ENCODE measurements around the gene SLCO4A1.

GRCh38 chr20:62633598-62634329, 8.5 kb upstream of the SLCO4A1 start:
- no peak for TF ChIP-seq POLR2A (IDR thresholded peaks at IDR 0.05)
- TF ChIP-seq, protein P1, sequence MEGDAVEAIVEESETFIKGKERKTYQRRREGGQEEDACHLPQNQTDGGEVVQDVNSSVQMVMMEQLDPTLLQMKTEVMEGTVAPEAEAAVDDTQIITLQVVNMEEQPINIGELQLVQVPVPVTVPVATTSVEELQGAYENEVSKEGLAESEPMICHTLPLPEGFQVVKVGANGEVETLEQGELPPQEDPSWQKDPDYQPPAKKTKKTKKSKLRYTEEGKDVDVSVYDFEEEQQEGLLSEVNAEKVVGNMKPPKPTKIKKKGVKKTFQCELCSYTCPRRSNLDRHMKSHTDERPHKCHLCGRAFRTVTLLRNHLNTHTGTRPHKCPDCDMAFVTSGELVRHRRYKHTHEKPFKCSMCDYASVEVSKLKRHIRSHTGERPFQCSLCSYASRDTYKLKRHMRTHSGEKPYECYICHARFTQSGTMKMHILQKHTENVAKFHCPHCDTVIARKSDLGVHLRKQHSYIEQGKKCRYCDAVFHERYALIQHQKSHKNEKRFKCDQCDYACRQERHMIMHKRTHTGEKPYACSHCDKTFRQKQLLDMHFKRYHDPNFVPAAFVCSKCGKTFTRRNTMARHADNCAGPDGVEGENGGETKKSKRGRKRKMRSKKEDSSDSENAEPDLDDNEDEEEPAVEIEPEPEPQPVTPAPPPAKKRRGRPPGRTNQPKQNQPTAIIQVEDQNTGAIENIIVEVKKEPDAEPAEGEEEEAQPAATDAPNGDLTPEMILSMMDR (IDR thresholded peaks at IDR 0.05): no peak
- no peak for TF ChIP-seq EP300 (IDR thresholded peaks at IDR 0.05)

Data from ovary (tissue), 3 donors.